Cortex of kidney (tissue), 1 donor: ENCODE measurements around the gene KCNH4.

Experiments
- DNase-seq: peaks from one replicate; lab custom pipeline; 2025; lab: John Stamatoyannopoulos, UW

The KCNH4 gene

GRCh38 chr17:42135664-42136653 is 45.0 kb downstream of the KCNH4 start:
- DNase-seq: no peak

- DNase-seq: no peak
These were observed 45.8 kb downstream of the KCNH4 start for GRCh38 chr17:42135151-42135550.

GRCh38 chr17:42133461-42134041 is 47.4 kb downstream of the KCNH4 start:
- no peak for DNase-seq

- DNase-seq: no peak
These were observed 48.0 kb downstream of the KCNH4 start for GRCh38 chr17:42132941-42133340.

GRCh38 chr17:42131981-42132432 is 48.9 kb downstream of the KCNH4 start:
- no peak for DNase-seq

GRCh38 chr17:42131232-42131631 is 49.7 kb downstream of the KCNH4 start:
- no peak for DNase-seq

GRCh38 chr17:42130310-42130936 is 50.5 kb downstream of the KCNH4 start:
- no peak for DNase-seq

GRCh38 chr17:42129109-42129837 is 51.7 kb downstream of the KCNH4 start:
- DNase-seq: no peak

GRCh38 chr17:42127414-42127813 is 53.5 kb downstream of the KCNH4 start:
- DNase-seq: no peak

- no peak for DNase-seq
These were observed 54.1 kb downstream of the KCNH4 start for GRCh38 chr17:42126836-42127235.

GRCh38 chr17:42125565-42125964 is 55.4 kb downstream of the KCNH4 start:
- no peak for DNase-seq

- DNase-seq: no peak
These were observed 56.7 kb downstream of the KCNH4 start for GRCh38 chr17:42124256-42124655.

GRCh38 chr17:42122371-42123303 is 58.3 kb downstream of the KCNH4 start, which contains the start of gene HSPB9:
Gene HSPB9, plus strand, starts transcription at chr17:42122804. Its CDS starts 47 bp downstream, at chr17:42122851.
- no peak for DNase-seq

GRCh38 chr17:42120770-42121769 is 59.9 kb downstream of the KCNH4 start, which contains the start of gene KAT2A:
Gene KAT2A, minus strand, starts transcription at chr17:42121367. Its CDS starts 63 bp downstream, at chr17:42121304.
- no peak for DNase-seq

GRCh38 chr17:42120161-42120769 is 60.7 kb downstream of the KCNH4 start:
- no peak for DNase-seq

GRCh38 chr17:42119301-42119700 is 61.6 kb downstream of the KCNH4 start:
- DNase-seq: no peak

- no peak for DNase-seq
These were observed 62.4 kb downstream of the KCNH4 start for GRCh38 chr17:42118545-42118944.

- no peak for DNase-seq
These were observed 62.8 kb downstream of the KCNH4 start for GRCh38 chr17:42118126-42118510.
